Measurements from ENCODE around the gene FAM131A. TPM values are rescaled to one million over a fixed set of nuclear protein-coding genes. Genes with fewer than 3 reads are reported as not detected.
A peak's percentile ranks its signal among the peaks of the same experiment; 100 is the strongest.

Gene FAM131A
- total RNA-seq, 2 experiments from 2014 or later = 3.7 to 3.8 TPM

DNA sequence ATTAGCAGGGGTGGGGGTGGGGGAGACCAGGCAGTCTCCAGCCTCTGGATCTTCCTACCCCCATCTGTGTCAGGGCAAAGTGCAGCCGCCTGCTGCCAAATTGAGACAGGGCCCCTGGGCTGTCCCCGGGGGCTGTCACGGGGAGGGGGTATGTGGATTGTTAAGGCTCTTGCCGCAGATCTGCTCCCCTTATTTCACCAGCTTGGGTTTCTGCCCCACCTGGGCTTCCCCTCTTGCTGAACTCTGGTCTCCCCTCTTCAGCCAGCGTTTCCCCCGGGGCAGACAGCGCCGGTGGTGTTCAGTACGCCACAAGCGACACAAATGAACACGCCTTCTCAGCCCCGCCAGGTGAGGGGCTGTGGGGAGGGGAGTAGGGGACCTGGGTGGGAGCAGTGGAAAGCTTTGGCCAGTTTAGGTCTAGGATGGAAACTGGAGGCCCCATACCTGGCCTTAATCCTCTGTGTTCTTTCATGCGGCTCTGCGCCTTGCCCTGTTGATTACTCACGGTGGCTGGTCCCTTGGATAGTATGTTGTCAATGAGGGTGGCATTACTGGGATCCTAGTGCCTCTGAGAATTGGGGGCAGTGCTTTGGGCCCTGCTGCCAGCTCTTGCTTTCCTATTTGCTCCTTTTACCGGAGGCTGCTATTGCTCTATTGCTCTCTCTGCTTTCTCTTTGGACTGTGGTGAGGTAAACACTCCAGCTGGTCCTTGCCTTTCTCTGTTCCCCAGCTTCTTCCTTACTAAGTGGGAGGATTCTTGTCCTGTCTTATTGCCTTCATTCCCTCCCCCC, 21.3 kb upstream of the FAM131A start:
- no TSS peak for BruUV-seq (replicated peaks)
- Histone ChIP-seq H3K27ac (ENCODE audit: low read depth, low read length, poor library complexity, severe bottlenecking) (peak overlapping the region; percentile 62), H3K9me2 (ENCODE audit: insufficient read depth, low read length) (no peaks in the 10 kb centered on the region), H3K4me3 (ENCODE audit: low read depth, low read length, poor library complexity, severe bottlenecking) (peak overlapping the region; percentile 97), H3K9me3 (ENCODE audit: low read length) (no peaks in the 10 kb centered on the region), H4K20me1 (ENCODE audit: insufficient read depth, low read length) (peaks cover 37% of the 10 kb centered on the region), H3K4me2 (ENCODE audit: low read length) (peak overlapping the region; percentile 100), H3K79me2 (ENCODE audit: insufficient read depth, low read depth, low read length) (peaks cover 51% of the 10 kb centered on the region), H3K4me1 (ENCODE audit: insufficient read depth, low read length, poor library complexity, severe bottlenecking) (peaks cover 25% of the 10 kb centered on the region), H2AFZ (ENCODE audit: low read length) (no peak overlapping the region), H3K36me3 (ENCODE audit: insufficient read depth, low read length) (peaks cover 64% of the 10 kb centered on the region)
- POLR2A ChIA-PET = interaction anchor here (0.5 to 1.4 kb wide), 3 partner anchors 46 to 607 kb away, joined by 3 read pairs; partner anchors contain the start of gene EEF1AKMT4
- no peak for DNase-seq (ENCODE audit: low spot score)
- CTCF ChIA-PET (ENCODE audit: unreplicated experiment) = interaction anchor here (0.5 kb wide), 1 partner anchor 10 kb away, joined by 3 read pairs; no protein-coding TSS in a partner anchor
- TF ChIP-seq CTCF (conservative IDR thresholded peaks at IDR 0.05; ENCODE audit: low read length) (no peak), EZH2phosphoT487 (IDR thresholded peaks at IDR 0.05; ENCODE audit: borderline replicate concordance, low read depth, low read length) (no peak)
- intact Hi-C loops (cut with micrococcal nuclease; ENCODE audit: unreplicated experiment) = no loop called here

DNA sequence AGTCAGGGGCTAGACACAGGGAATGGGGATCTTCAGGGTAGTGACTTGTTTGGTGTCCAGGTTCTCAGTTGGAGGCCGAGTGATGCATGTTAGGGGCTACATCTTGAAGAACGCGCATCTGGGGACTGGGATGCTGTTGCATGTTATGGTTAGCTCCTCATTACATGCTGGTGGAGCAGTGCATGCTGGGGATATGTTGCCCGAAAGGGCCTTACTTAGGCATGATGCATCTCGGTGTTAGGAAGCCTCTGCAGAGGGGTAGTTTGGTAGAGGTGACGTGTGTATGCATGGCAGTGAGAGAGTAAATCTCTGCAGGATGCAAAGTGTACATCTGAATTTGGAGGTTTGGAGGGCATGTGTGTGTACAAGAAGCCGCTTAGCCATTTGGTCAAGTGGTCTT, 20.6 kb upstream of the FAM131A start:
- no TSS peak for BruUV-seq (replicated peaks)
- Histone ChIP-seq H3K79me2 (ENCODE audit: insufficient read depth, low read depth, low read length) (peaks cover 51% of the 10 kb centered on the region), H4K20me1 (ENCODE audit: insufficient read depth, low read length) (peaks cover 37% of the 10 kb centered on the region), H3K4me1 (ENCODE audit: insufficient read depth, low read length, poor library complexity, severe bottlenecking) (peaks cover 25% of the 10 kb centered on the region), H2AFZ (ENCODE audit: low read length) (no peak overlapping the region), H3K4me3 (ENCODE audit: low read depth, low read length, poor library complexity, severe bottlenecking) (peak overlapping the region; percentile 97), H3K4me2 (ENCODE audit: low read length) (peak overlapping the region; percentile 100), H3K36me3 (ENCODE audit: insufficient read depth, low read length) (peaks cover 71% of the 10 kb centered on the region), H3K9me2 (ENCODE audit: insufficient read depth, low read length) (no peaks in the 10 kb centered on the region), H3K27ac (ENCODE audit: low read depth, low read length, poor library complexity, severe bottlenecking) (no peak overlapping the region), H3K9me3 (ENCODE audit: low read length) (no peaks in the 10 kb centered on the region)
- no peak for TF ChIP-seq EZH2phosphoT487 (IDR thresholded peaks at IDR 0.05; ENCODE audit: borderline replicate concordance, low read depth, low read length)
- TF ChIP-seq CTCF (conservative IDR thresholded peaks at IDR 0.05; ENCODE audit: low read length) = no peak
- DNase-seq (ENCODE audit: low spot score) = no peak
- intact Hi-C loops (cut with micrococcal nuclease; ENCODE audit: unreplicated experiment) = no loop called here
- POLR2A ChIA-PET = interaction anchor here (1.4 kb wide), 1 partner anchor 67 kb away, joined by 3 read pairs; the partner anchor contains the start of gene EEF1AKMT4
- CTCF ChIA-PET (ENCODE audit: unreplicated experiment) = no interaction called here

- ChIA-PET POLR2A (no interaction called here), CTCF (ENCODE audit: unreplicated experiment) (no interaction called here)
- Histone ChIP-seq H3K4me2 (ENCODE audit: low read length) (peak overlapping the region; percentile 100), H3K4me1 (ENCODE audit: insufficient read depth, low read length, poor library complexity, severe bottlenecking) (peaks cover 25% of the 10 kb centered on the region), H4K20me1 (ENCODE audit: insufficient read depth, low read length) (peaks cover 37% of the 10 kb centered on the region), H3K36me3 (ENCODE audit: insufficient read depth, low read length) (peaks cover 75% of the 10 kb centered on the region), H3K9me2 (ENCODE audit: insufficient read depth, low read length) (no peaks in the 10 kb centered on the region), H3K27ac (ENCODE audit: low read depth, low read length, poor library complexity, severe bottlenecking) (no peak overlapping the region), H3K79me2 (ENCODE audit: insufficient read depth, low read depth, low read length) (peaks cover 51% of the 10 kb centered on the region), H3K9me3 (ENCODE audit: low read length) (no peaks in the 10 kb centered on the region), H3K4me3 (ENCODE audit: low read depth, low read length, poor library complexity, severe bottlenecking) (peak overlapping the region; percentile 97), H2AFZ (ENCODE audit: low read length) (no peak overlapping the region)
- TF ChIP-seq CTCF (conservative IDR thresholded peaks at IDR 0.05; ENCODE audit: low read length) (no peak), EZH2phosphoT487 (IDR thresholded peaks at IDR 0.05; ENCODE audit: borderline replicate concordance, low read depth, low read length) (no peak)
- no TSS peak for BruUV-seq (replicated peaks)
- intact Hi-C loops (cut with micrococcal nuclease; ENCODE audit: unreplicated experiment) = no loop called here
- DNase-seq (ENCODE audit: low spot score) = no peak
Measured at GRCh38 chr3:184317201-184317600, 20.2 kb upstream of the FAM131A start.
